HG03432 (cell line): ENCODE results near the gene KNSTRN.

ENCODE experiments used
- ATAC-seq: cut with Tn5 transposase; IDR thresholded peaks from one replicate; pipeline ENCODE4 v1.9.1; 2021; ENCODE audit warnings: mild to moderate bottlenecking, moderate library complexity; ENCODE audit not compliant: unreplicated experiment

KNSTRN gene

DNA sequence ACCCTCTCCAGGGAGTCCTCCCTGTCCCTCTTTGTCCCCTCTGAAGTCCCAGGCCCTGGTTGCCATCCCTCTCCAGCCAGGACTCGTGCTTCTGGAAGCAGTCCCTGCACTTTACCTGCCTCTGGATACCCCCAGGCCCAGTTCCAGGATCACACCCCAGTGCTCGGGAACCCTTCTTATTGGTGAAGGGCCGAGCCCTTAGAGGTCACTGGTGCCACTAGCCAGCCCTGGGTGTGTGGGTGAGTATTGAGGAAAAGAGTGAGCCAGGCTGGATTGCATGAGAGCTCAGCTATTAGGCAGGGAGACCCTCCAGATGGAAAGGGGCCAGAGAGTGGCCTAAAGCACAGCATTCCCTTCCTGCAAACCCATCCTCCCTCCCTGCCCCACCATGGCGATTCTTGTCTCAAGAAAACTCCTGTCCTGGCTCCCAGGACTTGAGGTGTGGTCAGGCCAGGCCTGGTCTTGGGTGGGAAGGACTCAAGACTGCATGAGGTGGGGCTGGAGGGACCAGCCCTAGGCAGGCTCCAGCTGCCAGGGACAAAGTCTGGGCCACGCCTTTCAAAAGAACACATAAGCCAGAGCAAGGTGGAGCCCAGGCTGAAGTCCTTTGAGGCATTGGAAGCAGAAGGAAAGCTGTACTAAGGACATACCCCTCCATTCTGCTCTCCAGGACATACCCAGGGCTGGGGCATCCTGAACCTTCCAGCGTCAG, 36.5 kb upstream of the KNSTRN start:
- no peak for ATAC-seq

DNA sequence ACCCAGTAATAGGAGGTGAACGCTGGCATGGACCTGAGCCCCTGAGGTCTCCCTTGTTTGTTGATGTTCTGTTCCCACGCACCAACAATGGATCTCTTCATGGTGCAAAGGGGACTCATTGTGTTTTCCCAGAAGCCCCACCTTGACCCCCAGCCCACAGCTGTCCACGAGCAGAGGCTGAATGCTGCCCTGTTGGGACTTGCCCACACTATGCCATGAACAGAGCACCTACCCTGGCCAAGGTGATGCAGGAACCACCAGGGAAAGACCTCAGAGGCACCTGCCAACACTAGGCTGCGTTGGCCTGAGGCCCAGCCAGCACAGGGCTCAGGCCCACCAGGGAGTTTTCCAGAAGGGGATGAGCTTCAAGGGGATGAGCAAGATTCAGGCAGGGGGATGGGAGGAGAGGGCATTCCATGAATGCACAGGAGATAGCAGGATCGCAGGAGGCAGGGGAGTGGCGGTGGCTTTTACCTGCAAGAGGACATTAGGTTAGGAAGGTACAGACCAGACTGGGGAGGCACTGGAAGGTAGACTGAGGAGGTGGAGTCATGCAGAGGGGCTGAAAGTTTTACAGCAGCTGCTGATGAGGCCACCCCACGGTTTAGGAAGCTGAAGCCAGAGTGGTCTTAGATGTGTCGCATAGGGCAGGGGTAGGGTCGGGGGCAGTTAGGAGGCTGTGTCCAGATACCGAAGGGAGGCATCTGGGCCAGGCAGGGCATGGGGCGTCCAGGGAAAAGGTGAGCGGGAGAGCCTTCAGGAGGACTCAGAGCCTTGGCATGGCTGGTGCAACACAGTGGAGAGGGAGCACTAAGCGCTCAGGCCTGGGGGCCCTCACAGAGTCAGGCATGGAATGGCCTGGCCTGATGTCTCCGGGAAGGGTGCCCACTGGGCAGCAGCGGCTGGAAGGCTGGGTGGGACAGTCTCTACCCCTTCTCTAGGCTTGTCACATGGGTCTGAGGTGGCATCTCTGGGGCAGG, 35.7 kb upstream of the KNSTRN start:
- ATAC-seq = no peak

DNA sequence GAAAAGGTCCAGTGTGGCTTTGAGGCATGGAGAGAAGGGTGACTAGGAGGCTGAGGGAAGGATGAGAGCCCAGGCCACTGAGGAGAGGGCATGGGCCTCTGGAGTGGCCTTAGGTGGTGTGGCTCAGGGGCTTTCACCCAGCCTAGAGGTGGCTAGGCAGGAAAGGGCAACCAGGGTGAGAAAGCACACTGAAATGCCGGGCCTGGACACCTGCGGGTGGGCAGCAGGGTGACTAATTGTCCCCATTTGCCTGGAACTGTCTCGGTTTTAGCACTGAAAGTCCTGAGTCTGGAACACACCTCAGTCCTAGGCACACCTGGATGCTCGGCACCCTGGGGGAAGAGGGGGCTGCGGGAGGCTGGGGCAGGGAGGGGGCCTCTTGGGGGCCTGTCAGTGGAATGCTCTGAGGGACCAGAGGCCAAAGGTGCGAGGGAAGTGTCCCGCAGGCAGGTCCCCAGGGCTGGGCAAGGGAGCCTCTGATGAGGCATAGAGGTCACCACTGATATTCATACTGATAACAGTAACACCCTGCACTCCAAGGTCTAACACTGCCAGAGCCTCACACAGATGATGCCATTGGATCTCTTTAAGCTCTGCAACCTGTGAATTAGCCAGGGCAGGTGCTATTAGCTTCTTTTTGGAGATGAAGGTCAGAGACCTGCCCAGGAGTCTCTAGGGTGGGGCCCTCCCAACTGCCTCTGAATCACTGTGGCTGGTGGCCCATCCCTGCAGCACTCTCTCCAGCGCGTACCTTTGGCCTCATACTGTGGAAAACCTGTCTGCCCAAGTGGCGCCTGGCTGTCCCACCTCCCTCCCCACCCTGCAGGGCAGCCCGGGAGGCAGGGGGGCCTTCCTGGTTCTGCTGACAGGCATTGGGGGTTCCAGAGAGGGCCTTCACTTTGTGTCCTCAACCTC, 34.7 kb upstream of the KNSTRN start:
- ATAC-seq = no peak

DNA sequence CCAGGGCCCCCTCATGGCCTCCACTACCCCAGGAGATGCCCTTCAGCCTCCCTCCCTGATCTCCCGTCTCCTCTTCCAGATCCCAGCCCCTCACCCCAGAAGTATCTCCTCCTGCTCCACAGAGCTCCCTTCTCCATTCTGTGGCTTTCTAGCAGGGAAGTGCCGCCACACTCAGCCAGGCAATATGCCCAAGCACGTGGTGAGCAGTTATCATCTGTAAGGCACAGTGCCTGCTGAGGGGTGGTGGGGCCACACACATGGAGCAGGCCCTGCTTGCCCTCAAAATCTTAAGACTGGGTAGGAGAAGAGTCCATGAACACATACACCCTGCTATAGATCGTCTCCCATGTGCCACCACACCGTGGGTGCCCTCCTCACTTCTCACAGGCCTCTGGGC, 34.0 kb upstream of the KNSTRN start:
- no peak for ATAC-seq

DNA sequence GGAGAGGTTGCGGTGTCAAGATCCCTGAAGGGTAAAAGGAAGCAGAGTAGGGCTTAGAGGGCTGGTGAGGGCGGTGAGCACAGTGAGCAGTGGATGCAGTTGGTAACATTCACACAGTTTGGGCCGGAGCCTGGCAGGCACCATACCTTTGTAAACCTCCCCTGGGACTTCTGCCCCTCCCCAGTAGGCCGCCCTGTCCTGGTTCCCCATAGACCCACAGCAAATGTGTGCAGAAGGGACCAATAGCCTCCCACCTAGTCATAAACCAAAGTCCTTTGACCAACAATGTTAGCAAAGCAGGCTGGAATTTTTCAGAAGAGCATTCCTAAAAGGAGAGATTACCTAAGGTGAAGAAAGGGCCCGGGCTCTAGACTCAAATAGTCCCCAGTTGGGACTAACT, 33.4 kb upstream of the KNSTRN start:
- no peak for ATAC-seq

DNA sequence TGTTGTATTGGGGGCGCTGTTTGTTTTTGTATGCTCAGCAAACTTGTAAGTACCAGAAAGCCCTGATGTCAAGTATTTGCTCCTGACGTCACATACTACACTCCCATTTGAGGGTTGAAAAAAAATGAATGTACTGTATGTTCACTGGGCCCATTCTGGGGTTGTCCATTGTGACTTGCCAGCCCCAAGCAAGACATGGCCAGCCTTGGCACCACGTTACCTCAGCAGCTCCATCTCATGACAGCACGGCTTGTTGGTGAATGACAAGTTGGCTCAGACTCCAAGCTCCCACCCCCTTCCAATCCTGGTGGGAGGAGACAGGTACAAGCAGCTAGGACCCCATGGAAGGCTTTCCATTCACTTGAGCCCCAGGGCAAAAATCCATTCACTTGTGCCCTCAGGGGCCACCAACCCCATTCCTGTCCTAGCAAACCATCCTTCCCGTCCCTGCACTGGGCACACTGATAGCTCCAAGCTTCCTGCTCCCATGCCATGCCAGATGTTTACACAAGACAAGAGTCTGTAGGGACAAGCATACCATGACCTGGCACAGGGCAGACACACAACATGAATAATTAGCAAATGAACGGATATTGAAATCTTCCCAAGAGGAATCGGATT, 30.1 kb upstream of the KNSTRN start:
- ATAC-seq = no peak

DNA sequence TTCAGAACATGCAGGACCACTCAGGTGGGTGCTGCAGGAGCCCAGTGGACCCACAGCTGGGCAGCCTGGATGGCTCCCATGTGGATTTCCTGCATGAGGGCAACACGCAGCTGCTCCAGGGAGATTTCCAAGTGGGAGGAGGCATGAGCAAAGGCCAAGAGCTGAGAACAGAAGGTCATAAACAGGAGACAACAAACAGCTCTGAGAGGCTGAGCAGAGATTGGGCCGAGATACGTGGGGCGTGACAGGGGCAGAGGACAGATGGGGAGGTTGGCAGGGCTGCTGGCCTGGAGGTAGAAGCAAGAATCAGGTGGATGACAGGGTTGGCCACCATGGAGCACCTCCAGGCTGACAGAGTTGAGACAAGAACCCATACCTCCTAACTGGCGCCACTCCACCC, 28.8 kb upstream of the KNSTRN start:
- no peak for ATAC-seq

DNA sequence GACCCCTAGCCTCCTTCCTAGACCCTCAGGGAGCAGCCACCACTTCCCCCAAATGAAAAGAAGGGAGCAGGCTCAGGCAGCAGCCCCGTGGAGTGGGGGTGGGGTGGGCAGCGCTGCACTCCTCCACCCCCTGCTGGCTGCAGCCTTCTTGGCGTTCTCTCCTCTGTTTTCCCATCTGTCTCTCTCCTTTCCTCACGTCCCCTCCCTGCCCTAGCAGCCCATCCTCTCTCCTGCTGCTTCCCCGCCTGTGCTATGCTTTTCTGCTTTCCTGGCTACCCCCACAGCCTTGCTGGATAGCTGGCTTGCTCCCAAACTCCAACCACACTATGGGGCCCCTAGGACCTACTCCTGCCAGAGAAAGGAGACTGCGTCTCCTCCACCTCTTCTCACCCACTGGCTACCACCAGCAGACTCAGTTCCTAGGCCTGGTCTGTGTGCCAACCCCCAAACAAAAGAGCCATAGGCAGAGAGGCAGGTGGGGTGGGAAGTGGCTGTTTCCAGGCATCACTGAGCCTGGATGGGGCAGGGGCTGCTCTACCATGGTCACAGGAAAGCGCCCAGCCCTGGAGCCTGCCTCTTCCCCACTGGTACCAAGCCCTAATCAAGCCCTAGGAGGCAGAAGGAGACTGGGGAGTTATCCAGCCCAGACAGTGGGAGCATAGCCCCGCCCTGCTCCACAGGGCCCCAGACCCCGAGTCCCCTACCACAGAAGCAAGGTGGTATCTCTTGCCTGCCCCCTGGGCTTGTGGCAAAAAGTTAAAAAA, 27.9 kb upstream of the KNSTRN start:
- ATAC-seq = no peak

DNA sequence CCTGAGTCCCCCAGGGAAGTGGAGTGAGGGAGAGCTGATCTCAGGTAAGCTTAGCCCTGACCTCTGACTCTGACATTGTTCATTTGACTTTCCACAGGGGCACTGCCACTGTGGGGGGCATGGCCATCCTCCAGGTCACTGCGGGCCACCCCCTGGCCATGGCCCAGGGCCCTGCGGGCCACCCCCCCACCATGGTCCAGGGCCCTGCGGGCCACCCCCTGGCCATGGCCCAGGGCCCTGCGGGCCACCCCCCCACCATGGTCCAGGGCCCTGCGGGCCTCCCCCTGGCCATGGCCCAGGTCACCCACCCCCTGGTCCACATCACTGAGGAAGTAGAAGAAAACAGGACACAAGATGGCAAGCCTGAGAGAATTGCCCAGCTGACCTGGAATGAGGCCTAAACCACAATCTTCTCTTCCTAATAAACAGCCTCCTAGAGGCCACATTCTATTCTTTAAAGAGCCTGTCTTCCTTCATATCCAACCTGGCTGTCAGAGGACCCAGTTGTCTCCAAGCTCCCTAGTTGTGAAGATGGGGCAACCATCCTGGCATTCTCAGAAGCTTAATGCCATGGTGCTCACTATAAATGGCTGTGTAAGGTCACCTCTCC, 26.4 kb upstream of the KNSTRN start:
- no peak for ATAC-seq

DNA sequence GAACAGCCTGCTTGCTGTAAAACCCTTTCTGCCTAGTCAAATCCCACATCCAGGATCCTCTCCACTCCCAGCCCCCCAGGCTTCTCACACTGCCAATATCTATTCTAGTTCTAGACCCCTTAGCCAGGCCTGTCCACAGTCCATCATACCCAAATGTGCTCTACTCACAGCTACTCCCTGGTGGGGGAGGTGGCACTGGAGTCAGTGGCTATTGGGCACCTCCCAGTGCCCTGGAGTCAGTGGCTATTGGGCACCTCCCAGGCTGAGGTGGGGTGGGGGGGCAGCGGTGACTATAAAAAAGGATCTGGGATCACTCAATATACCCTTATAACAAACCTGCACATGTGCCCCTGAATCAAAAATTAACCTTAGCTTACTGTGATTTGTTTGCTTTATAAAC, 25.3 kb upstream of the KNSTRN start:
- ATAC-seq = no peak

DNA sequence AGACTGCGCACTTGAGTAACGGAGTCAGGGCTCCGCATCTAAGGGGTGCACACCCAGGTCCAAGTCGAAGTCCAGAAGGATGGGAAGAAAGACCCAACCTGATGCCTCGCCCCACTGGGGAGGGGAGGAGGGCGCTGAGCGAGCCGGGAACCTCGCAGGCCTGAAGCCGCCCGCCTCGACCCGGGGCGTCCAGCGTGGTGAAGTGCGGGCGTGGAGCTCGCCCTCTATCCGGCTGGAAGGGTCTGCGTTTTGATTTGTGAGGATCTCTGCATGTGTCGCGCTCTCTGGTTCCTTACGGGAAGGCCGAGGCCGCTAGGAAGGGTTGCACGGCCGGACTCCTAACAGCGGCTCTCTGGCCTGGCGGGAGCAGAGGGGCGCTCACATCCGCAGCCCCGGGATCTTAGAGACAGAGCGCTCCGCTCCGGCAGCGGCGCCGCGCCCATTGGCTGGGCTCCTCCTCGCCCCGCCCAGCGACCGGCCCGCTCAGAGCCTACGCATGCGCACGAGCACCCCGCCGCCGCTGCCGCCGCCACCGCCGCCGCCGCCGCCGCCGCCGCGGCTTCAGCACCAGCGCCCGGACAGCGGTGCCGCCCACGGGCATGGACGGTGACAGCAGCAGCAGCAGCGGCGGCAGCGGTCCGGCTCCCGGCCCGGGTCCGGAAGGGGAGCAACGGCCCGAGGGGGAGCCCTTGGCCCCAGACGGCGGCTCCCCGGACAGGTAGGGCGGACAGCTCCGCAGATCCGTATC, 24.6 kb upstream of the KNSTRN start, which contains the start of gene DISP2:
Gene DISP2 (plus strand): TSS at position 497 of the 748 bp plus-strand sequence. CDS start 103 bp downstream, at position 600.
- peak; percentile 87 for ATAC-seq

DNA sequence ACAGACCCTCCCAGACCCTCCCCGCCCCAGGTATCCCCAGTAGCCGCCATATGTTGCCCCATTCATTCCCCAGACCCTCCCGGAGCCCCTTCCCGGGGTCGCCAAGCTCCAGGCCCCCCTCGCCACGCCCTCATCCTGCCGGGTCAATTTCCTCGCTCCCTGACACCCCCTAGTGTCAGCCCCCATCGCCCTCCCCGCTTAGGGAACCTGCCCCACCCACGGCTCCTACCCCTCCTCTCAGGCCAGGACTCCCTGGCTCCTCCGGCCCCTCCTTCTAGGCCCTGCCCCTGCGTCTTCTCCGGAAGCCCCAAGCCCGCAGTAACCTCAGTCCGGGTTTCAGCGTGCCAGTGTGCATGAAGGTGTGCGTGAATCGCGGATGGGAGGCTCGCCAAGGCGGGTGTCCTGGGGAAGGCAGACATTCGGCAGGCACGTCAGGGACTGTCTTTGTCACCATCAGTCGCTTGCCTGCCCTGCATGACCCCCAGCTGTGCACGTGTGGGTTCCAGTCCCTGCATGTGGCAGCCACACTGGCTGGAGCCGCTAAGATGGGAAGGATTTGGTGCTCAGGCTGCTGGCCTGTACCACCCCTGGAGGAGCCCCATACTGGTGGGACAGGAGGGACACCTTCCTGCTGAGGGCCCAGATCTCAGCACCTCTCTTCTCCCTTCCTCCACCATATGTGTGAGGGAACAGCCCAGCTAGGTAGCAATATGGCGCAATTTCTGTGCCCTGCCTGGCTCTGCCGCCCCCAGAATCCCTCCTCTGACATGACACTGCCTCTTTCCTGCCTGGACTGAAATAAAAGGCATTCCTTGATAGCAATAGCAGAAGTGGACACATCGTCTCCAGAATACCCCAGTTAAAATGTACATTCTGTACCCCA, 23.8 kb upstream of the KNSTRN start:
- ATAC-seq = peak; percentile 34

DNA sequence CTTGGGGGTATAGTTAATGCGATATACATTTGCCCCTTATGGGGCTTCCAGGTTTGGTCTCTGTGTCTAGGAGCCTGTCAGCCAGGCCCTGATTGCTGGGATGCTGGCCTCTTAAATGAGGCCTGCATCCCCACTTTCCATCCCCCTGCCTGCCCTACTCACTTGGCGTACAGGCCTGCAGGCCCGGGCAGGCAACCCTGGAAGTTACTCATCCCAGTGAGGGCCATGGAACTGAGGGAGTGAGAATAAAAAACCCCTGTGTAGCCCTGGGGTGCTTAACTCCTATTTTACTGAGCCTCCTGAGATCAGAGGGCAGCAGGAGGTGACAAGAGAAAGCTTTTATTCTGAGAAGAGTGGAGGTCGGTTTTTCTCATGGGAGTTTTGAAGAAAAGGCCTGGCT, 22.5 kb upstream of the KNSTRN start:
- no peak for ATAC-seq

DNA sequence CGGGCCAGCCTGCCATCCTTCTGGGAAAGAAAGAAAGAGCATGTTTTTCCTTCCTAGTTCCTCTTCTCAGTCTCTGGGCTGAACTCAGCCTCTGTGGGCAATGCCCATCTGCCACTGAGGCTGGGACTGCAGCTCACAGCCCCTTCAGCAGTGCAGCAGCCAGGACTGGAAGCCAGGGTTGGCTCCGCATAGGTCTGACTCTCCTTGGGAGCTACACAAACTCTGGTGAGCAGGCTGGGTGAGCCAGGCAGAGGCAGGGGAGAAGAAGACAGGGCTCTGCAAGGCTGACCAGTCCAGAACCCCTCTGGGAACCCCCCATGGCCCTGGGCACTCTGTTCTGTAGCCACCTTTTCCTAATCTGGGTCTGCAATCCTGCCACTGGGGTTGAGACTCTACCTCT, 20.9 kb upstream of the KNSTRN start:
- ATAC-seq = no peak

DNA sequence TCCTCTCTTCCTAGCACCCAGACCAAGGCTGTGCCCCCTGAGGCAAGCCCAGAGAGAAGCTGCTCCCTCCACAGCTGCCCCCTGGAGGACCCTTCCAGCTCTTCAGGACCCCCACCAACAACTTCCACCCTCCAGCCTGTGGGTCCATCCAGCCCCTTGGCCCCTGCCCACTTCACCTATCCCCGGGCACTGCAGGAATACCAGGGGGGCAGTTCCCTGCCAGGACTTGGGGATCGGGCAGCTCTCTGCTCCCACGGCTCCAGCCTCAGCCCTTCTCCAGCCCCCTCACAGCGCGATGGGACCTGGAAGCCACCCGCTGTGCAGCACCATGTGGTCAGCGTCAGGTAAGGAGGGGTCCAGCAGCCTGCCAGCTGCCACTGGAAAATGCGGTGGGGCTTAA, 18.9 kb upstream of the KNSTRN start:
- ATAC-seq = no peak

DNA sequence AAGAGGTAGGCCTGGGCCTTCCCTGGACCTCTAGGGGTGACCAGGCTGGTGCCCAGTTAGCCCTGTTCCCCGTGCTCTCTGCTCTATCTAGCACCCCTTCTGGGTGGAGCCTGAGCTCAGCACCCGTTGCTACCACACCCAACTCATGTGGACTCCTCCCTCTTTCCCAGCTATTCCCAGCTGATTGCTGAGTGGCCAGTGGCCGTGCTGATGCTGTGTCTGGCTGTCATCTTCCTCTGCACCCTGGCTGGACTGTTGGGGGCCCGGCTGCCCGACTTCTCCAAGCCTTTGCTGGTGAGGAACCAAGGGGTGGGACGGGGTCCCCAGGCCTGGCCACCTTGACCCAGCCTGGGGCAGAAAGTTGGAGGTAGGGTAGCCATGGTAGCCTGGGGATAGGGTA, 18.3 kb upstream of the KNSTRN start:
- no peak for ATAC-seq

DNA sequence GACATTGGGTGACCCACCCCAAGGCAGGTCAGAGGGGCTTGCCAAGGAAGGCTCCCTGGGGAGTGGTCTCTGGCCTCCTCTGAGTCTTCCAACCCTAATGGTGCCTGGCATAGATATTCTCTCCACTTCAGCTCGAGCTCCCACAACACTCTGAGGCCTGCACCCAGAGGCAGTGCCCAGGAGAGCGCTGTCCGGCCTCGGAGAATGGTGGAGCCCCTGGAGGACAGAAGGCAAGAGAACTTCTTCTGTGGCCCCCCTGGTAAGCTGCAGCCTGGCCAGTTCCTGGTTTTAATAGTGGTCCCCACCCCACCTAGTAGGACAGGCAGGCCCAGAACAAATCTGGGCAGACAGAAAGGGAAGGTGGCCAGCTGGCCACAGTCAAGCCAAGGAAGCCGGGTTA, 17.5 kb upstream of the KNSTRN start:
- no peak for ATAC-seq
